GM18507 (cell line): ENCODE results near the gene ARHGAP15.

Source experiments
- DNase-seq: peaks from one replicate; pipeline ENCODE4 v3.0.0; 2011; ENCODE audit warnings: low read depth; ENCODE audit not compliant: insufficient read length; ENCODE audit errors: extremely low spot score
- FAIRE-seq: peaks from 2 replicates; lab custom pipeline; 2011; peaks lifted over from hg19 to GRCh38; lab: Jason Lieb, UNC

The ARHGAP15 gene

DNA sequence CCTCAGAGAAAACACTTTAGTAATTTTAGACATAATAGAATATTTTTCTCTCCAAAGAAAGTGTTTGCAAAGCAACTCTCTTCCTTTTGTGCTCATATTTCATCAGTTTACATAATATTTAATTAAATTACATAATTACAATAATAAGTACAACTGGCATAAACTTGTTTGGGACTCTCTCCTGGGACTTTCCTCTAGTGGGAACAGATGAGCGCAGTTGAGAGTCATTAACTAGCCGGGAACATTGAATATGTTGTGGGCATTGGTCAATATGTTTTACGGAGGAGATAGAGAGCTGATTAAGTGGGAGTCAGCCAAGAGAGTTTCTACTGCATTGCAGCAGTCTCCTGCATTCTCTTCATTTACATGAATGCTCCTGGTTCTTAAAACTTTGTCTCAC lies 607.7 kb downstream of the ARHGAP15 start:
- DNase-seq (no peak), FAIRE-seq (no peak)

DNA sequence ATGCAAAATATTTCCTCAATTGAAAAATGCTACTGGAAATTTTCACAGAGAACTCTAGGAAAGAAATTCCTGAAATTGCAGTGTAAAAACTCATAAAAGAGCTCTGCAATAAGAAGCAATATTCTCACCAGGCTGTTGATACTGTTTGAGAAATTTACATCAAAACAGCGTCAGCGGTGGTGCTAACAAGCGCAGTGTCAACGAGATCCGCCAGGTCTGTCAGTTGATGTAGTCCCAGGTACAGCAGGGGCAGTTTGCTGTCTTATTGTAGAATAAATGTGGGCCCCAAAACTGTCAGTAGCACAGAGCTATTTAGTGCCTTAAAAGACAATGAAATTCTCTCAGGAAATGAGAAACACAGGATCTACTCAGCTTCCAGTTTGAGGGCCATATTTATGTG lies 611.2 kb downstream of the ARHGAP15 start:
- FAIRE-seq (no peak), DNase-seq (no peak)

GRCh38 chr2:143741205-143741604 lies 612.0 kb downstream of the ARHGAP15 start:
- no peak for DNase-seq
- FAIRE-seq, result no peak

DNA sequence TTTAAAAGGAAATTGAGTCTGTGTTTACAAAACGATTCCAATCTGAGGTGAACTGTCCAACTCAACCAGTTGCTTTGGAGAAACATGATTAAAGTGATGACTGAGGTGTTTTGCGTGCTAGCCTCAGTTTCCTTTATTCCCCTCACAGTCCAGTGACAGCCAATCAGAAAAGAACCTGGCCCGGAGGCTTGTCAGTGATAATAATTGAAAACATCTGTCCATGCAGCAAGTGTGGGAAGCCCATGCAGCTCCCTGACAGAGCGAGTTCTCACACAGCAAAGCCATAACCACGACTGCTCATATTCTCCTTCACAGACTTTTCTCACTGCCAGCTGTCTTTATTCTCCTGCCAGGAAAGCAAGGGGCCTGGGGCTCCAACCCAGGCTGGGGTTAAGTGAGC lies 613.4 kb downstream of the ARHGAP15 start:
- DNase-seq (no peak), FAIRE-seq (no peak)

DNA sequence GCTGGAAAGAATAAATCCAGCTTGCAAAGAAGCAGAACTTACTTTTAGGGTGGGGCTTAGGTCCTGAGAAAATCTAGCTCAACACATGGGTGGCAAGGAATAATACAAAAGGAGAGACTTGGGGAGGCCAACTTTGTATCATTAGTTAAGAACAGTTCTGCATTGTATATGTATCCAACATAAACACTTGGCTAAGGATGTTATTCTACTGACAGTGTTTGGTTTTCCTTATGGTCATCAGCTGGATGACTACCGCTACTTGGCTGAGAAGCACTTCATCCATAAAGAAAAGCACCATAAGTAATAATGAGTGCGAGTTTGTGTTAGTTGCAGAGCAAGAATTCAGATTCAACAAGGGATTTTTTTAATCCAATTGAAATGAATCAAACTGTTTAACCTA lies 614.9 kb downstream of the ARHGAP15 start:
- FAIRE-seq, result no peak

GRCh38 chr2:143745060-143745459 lies 615.8 kb downstream of the ARHGAP15 start:
- FAIRE-seq, result no peak
- no peak for DNase-seq

More for the DNA sequence above, 614.9 kb downstream of the ARHGAP15 start:
- DNase-seq, result no peak

- DNase-seq, result no peak
- FAIRE-seq, result no peak
Measured at GRCh38 chr2:143754742-143755141, 625.5 kb downstream of the ARHGAP15 start.

DNA sequence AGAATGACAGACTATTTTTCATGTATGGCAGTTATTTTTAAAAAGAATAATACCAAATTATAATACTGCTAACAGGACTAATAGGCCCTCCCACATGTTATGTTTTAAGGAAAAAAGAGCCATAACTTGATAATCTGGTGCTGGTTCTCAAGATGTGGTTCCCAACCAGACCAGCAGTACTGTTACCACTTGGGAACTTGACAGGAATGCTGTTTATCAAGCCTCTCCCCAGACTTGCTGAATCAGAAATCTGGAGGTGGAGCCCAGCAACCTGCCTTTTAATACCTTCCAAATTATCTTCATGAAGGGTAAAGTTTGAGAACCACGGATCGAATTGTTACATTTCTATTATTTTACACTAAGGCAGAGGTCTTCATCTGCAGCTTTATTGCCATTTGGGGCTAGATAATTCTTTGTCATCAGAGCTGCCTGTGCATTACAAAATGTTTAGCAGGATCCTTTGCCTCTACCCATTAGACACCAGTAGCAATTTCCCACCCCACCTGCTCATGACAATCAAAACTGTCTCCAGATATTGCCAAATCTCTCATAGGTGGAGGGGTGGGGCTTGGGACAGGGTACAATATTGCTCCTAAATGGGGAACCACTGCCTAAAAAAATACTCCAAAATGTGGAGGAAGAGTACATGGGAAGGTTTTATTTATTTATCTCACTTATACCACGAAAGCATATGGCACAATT lies 629.6 kb downstream of the ARHGAP15 start:
- FAIRE-seq, result no peak
- DNase-seq, result no peak

DNA sequence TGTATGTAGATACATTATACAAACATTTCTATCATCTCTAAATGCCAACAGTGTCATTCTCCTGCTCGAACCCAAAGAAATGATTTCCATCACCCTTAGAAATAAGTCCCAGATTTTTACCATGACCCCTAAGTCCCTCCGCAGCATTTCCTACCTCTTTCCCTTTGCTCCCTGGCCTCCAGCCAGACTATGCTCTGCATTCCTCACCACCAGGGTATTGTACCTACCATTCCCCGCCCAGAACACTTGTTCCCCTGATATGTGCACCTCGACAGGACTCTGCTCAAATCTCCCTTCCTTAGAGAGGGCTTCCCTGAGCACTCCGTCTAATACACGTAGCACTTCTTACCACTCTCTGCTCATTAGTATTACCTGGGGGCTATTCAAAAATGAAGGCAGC lies 630.2 kb downstream of the ARHGAP15 start:
- FAIRE-seq, result no peak
- DNase-seq, result no peak

- DNase-seq (no peak), FAIRE-seq (peak; percentile 12)
Measured at GRCh38 chr2:143762176-143762928, 633.1 kb downstream of the ARHGAP15 start.

DNA sequence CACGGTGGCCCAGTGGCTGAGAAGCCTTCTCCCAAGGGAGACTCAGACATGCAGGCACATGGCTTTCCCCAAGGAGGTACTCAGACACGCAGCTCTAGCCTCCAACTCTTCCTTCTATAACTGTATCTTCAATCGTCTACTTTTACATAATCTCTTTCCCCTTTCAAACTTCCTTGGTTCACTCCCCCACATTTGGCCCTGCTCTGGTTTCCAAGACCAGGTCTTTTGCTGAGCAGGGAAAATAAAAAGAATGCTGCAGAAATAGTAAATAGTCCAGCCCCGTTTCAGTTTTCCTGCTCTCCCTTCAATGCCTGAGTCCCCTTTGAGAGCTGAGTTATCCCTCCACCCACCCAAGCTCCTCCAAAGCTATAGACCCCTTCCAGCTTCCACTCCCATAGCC lies 635.0 kb downstream of the ARHGAP15 start:
- DNase-seq (no peak), FAIRE-seq (no peak)

- no peak for FAIRE-seq
Measured at GRCh38 chr2:143764706-143765105, 635.5 kb downstream of the ARHGAP15 start.

DNA sequence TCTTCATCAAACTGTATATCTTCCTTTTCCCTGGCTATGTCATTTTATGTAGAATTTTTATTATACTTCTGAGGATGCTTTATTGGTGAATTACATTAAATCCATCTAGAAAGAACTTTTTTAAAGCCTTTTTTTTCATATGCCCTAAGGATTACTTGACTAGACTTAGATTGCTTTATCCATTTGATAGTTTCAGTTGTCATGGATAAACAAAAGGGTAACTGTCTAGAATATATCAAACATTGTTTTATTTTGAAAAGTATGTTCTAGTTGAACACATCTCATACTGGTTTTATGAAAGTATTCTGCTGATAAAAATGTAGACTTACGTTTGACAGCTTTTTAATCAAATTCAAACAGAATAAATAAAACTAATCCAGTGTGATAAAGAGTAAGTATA lies 639.8 kb downstream of the ARHGAP15 start:
- no peak for DNase-seq
- no peak for FAIRE-seq

More at GRCh38 chr2:143764706-143765105, 635.5 kb downstream of the ARHGAP15 start:
- no peak for DNase-seq

DNA sequence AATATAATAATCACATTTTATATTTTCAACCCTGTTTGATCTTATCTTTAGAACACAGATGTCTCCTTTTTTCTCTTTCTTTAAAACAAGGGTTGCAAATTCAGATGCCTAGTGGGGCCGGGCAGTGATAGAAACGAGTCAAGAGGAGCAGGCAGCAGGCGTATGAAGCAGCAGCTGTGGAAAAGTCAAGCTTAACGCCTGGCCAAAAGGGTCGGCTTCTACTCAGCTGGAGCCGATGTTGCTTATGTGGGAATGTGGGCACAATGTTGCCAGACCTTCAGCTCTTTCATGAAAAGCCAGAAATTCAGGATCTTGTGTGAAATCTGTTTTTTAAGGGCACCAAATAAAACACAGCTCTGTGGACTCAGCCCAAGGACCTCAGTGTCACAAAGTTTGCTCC lies 642.7 kb downstream of the ARHGAP15 start:
- FAIRE-seq (no peak), DNase-seq (no peak)

GRCh38 chr2:143776526-143777297 lies 647.5 kb downstream of the ARHGAP15 start:
- DNase-seq, result no peak
- FAIRE-seq, result no peak

GRCh38 chr2:143779021-143779420 lies 649.8 kb downstream of the ARHGAP15 start:
- FAIRE-seq, result no peak
- DNase-seq, result no peak

GRCh38 chr2:143786026-143786765 lies 657.0 kb downstream of the ARHGAP15 start:
- no peak for FAIRE-seq
- DNase-seq, result no peak

DNA sequence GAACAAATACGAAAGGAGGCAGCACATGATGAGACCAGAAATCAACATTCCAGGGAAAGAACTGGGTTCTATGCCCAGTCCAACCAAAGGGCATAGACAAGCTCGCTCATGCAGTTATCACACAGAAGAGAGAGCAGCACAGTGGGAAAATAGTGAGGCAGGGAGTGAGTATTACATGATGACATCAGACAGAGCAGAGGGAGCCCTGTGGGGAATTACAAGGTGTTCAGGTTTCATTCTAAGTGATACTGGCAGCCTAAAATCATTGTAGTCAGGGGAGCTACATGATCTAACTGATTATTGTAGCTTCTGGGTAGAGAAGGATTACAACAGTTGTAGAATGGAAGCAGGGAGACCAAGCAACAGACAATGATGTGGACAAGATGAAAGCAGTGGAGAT lies 658.5 kb downstream of the ARHGAP15 start:
- DNase-seq (no peak), FAIRE-seq (no peak)

DNA sequence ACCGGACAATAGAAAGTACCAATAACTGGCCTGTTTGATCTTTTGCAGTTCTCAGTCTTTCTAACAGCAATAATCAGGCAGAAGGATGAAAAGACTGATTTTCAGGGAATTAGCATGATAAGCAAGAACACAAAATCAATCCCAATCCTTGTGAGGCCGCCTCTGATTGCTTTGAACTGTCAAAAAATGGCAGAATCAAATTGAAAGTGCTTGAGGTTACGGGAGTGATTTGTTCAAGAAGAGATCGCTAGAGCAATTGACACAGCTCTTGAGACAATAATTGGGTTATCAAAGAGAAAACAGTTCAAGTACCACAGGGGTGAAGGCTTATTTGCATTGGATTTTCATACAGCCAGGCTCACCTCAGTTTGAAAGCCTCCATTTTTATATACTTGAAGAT lies 663.4 kb downstream of the ARHGAP15 start:
- DNase-seq, result no peak
- no peak for FAIRE-seq

- no peak for DNase-seq
- FAIRE-seq, result no peak
Measured at GRCh38 chr2:143793381-143793780, 664.2 kb downstream of the ARHGAP15 start.
